LNCaP clone FGC (cell line): Measurements from ENCODE around the gene RBM7.

Source experiments
- DNase-seq: peaks from one replicate; pipeline ENCODE4 v3.0.0-alpha.2; 2011; ENCODE audit warnings: low read depth
- H3K4me3 ChIP-seq: 2 replicates; pipeline ENCODE4 v1.5.1; 2011; ENCODE audit warnings: mild to moderate bottlenecking, low read depth, low read length, control low read depth
- TF ChIP-seq, protein P1 (sequence below): IDR thresholded peaks from 2 replicates; pipeline ENCODE4 v1.5.1; 2012; ENCODE audit warnings: mild to moderate bottlenecking; ENCODE audit not compliant: control insufficient read depth, insufficient read depth; ENCODE audit errors: extremely low read depth

The RBM7 gene

DNA sequence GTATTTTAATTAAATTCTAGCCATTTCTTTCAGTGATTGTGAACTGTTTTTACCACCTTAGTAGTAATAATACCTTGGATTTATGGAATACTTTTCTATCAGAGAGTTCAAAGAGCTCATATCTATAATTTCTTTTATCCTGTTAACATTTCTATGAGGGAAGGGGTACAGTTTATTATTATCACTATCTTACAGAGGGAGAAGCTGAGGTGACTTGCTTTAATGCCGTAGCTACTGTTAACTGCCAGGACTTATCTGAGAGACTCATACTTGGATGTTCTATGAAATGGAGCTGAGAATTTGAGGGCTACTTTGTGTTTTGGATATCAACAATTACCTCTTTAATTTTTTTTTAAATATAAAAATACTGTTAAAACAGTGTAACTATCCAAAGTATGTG lies 42.1 kb downstream of the RBM7 start:
- no peak overlapping the region for H3K4me3 ChIP-seq
- no peak for DNase-seq
- TF ChIP-seq, protein P1, sequence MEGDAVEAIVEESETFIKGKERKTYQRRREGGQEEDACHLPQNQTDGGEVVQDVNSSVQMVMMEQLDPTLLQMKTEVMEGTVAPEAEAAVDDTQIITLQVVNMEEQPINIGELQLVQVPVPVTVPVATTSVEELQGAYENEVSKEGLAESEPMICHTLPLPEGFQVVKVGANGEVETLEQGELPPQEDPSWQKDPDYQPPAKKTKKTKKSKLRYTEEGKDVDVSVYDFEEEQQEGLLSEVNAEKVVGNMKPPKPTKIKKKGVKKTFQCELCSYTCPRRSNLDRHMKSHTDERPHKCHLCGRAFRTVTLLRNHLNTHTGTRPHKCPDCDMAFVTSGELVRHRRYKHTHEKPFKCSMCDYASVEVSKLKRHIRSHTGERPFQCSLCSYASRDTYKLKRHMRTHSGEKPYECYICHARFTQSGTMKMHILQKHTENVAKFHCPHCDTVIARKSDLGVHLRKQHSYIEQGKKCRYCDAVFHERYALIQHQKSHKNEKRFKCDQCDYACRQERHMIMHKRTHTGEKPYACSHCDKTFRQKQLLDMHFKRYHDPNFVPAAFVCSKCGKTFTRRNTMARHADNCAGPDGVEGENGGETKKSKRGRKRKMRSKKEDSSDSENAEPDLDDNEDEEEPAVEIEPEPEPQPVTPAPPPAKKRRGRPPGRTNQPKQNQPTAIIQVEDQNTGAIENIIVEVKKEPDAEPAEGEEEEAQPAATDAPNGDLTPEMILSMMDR = no peak

DNA sequence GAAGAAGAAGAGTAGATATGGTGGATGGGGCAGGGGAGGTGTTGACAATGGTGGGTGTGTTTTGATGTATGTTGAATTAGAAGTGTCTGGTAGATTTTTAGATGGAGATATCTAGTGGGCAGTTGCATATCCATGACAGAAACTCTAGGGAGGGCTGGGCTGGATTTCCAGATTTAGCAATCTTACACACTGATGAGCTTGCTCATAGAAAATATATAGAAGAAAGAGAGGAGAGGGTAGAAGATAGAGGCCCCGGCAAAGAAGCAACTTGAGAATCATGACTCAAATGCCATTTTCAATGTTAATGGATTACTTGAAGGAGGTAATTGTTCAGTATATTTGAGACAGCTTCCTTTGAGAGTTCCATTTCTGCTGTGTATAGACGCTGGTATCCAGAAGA lies 47.0 kb downstream of the RBM7 start:
- H3K4me3 ChIP-seq = no peak overlapping the region
- TF ChIP-seq, protein P1 = no peak
- DNase-seq = no peak

DNA sequence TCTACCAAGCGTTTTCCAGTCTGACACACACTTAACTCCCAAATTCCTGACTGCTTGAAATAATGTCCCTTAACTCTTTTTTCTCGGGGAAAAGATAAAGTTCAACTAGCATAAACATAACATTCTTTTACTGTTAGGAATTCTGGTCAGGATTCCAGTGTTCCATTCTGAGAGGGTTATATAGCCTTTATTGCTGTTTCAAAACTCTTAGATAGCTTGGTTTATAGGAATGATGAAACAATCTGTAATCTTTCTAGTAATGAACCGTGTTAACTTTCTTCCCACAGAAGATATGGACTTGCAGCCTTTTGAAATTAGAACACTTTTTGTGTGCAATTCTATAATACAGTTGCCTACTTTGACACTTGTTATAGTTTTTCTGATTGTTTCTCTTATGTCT lies 47.4 kb downstream of the RBM7 start:
- no peak overlapping the region for H3K4me3 ChIP-seq
- TF ChIP-seq, protein P1 = no peak
- DNase-seq = no peak

DNA sequence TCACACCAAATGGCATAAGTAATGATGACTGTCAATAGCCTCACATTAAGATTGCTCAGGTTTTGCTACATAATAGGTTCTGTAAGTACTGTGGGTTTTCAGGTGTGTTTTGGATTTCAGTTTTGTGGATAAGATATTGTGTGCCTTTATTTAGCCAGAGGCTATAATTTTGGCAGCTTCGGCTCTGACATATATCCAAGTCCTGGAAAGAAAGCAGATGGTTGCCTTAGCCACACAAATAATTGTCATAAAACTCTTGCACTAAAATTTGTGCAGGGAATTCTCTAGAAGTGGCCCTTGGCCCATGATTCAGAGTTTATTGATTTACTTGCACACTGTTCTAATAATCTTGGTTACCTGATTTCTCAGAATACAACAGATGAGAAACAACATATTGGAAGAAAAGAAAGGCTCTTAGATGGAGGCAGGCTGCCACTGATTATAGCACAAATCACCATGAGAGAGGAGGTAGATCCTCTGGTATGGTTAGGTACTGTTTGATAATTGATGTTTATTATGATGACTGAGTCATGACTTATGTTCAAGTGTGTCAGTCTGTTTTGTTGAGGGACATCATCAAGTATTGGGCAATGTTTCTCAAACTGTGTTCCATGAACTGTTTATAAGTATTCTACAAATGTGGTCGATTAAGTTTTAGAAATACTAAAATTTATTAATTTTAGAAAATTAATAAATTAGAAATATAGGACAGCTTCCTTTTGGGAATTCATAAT lies 48.5 kb downstream of the RBM7 start:
- TF ChIP-seq, protein P1 = no peak
- H3K4me3 ChIP-seq = no peak overlapping the region
- DNase-seq = no peak

DNA sequence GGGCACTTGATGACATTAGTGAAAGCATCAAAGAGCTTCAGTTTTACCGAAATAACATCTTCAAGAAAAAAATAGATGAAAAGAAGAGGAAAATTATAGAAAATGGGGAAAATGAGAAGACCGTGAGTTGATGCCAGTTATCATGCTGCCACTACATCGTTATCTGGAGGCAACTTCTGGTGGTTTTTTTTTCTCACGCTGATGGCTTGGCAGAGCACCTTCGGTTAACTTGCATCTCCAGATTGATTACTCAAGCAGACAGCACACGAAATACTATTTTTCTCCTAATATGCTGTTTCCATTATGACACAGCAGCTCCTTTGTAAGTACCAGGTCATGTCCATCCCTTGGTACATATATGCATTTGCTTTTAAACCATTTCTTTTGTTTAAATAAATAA lies 49.4 kb downstream of the RBM7 start:
- H3K4me3 ChIP-seq = no peak overlapping the region
- DNase-seq = no peak
- TF ChIP-seq, protein P1 = no peak

DNA sequence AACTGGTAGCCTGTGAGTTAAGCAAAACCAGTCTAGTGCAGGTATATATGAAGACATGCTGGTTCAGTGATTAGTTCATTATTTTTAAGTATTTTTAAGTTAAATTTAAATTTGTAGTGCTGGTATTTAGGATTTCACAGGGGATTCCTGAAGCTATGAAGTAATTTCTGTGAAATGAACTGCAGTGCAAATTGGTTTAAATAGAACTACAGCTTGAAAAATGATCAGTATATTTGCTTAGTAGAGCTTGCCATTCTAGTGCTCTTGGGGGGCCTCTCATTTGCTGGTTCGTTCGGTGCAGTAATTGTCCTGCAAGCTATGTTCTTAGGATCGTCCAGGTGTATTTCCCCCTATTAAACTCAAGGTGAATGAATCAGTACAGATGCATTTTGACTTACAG lies 51.9 kb downstream of the RBM7 start:
- no peak overlapping the region for H3K4me3 ChIP-seq
- TF ChIP-seq, protein P1 = no peak
- no peak for DNase-seq
